Measurements from ENCODE around the gene CASP12. TPM values are rescaled to one million over a fixed set of nuclear protein-coding genes. Genes with fewer than 3 reads are reported as not detected.

The CASP12 gene
- total and polyA plus RNA-seq, 8 donors: 0.16 to 0.66 (median 0.23) TPM; not detected in 3

GRCh38 chr11:104879514-104880190 lies 18.6 kb downstream of the CASP12 start:
- H3K4me3 ChIP-seq: no peak overlapping the region
- H3K9me3 ChIP-seq: no peaks in the 10 kb centered on the region
- no peak for TF ChIP-seq CTCF (IDR thresholded peaks at IDR 0.05)
- 89 to 92% methylated on average over 5 of the region's 5 CpGs for WGBS, 2 donors
- H3K27ac ChIP-seq: no peak overlapping the region
- DNase-seq (peak in 1 of 6 donors; percentile 20), FAIRE-seq (no peak), ATAC-seq (no peak)
- H3K27me3 ChIP-seq: no peaks in the 10 kb centered on the region
- intact Hi-C loops (cut with DNase I): no loop called here
- H3K4me1 ChIP-seq: no peaks in the 10 kb centered on the region
- no peaks in the 10 kb centered on the region for H3K36me3 ChIP-seq

DNA sequence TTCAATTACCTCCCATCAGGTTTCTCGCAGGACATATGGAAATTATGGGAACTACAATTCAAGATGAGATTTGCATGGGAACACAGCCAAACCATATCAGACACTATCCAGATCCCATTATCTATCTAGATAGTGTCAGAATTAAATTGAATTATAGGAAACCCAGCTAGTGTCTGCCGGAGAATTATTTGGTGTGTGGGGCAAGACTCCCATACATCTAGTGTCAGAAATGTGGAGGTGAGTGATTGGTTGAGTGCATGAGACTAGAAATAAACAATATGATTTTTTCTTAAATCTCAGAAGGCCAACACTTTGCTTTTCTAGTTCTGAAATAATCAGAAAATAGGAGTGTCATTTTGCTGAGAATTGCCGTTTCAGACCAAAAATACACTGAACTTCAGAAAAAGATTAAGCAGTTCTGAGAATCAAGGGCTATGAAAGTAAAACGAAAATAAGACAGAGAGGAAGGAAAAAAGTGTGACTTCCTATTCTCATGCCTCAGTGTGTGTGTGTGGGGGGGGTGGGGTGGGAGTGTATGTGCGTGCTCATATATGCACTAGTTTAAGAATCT lies 21.3 kb downstream of the CASP12 start:
- H3K4me3 ChIP-seq: no peak overlapping the region
- no peaks in the 10 kb centered on the region for H3K36me3 ChIP-seq
- intact Hi-C loops (cut with DNase I): no loop called here
- FAIRE-seq (no peak), DNase-seq (no peak), ATAC-seq (no peak)
- H3K27me3 ChIP-seq: no peaks in the 10 kb centered on the region
- 68 to 71% methylated on average over 5 of the region's 5 CpGs for WGBS, 2 donors
- TF ChIP-seq CTCF (IDR thresholded peaks at IDR 0.05): no peak
- H3K9me3 ChIP-seq: no peaks in the 10 kb centered on the region
- no peaks in the 10 kb centered on the region for H3K4me1 ChIP-seq
- no peak overlapping the region for H3K27ac ChIP-seq

DNA sequence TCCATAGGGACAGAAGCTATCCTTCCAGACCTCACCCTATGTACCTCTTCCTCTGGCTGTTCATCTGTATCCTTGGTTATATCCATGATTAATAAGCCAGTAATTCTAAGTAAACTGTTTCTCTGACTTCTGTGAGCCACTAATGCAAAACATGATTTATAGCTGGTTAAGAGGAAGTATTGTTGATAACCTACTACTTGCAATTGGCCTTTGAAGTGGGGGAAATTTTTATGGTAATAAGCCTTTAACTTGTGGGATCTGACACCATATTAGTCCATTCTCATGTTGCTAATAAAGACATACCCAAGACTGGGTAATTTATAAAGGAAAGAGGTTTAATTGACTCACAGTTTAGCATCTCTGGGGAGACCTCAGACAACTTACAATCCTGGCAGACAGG lies 21.9 kb downstream of the CASP12 start:
- no peaks in the 10 kb centered on the region for H3K27me3 ChIP-seq
- no peak overlapping the region for H3K4me3 ChIP-seq
- no peaks in the 10 kb centered on the region for H3K4me1 ChIP-seq
- TF ChIP-seq CTCF (IDR thresholded peaks at IDR 0.05): no peak
- FAIRE-seq (no peak), ATAC-seq (no peak), DNase-seq (no peak)
- no peaks in the 10 kb centered on the region for H3K9me3 ChIP-seq
- no peaks in the 10 kb centered on the region for H3K36me3 ChIP-seq
- intact Hi-C loops (cut with DNase I): no loop called here
- no peak overlapping the region for H3K27ac ChIP-seq

DNA sequence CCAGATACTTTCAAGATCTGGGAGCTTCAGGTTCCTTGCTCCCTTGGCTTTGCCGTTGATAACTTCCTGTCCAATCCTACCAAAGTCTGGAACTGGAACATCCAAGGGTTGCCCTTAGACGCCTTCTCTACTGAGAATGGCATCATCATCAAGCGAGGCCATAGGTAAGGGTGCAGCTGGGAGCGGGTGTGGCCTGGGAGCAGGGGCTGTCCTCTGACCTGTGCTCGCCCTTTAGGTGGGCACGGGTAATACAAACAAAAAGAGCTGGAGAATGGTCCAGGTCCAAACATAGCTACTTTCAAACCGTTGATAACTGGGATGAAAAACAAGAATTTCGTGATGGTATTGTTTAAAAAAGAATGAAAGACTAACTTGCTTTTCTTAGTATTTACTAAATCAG lies 25.0 kb downstream of the CASP12 start:
- no peak overlapping the region for H3K4me3 ChIP-seq
- ATAC-seq: no peak
- H3K4me1 ChIP-seq: no peaks in the 10 kb centered on the region
- no peak for TF ChIP-seq CTCF (IDR thresholded peaks at IDR 0.05)
- WGBS, 2 donors: 66 to 74% methylated on average over 8 of the region's 8 CpGs
- no peak for DNase-seq
- H3K36me3 ChIP-seq: no peaks in the 10 kb centered on the region
- no peaks in the 10 kb centered on the region for H3K9me3 ChIP-seq
- H3K27me3 ChIP-seq: no peaks in the 10 kb centered on the region
- intact Hi-C loops (cut with DNase I): no loop called here
- H3K27ac ChIP-seq: no peak overlapping the region
- no peak for FAIRE-seq

GRCh38 chr11:104872393-104872792 lies 25.9 kb downstream of the CASP12 start:
- Histone ChIP-seq H3K4me1 (no peaks in the 10 kb centered on the region), H3K27ac (no peak overlapping the region), H3K9me3 (no peaks in the 10 kb centered on the region), H3K4me3 (no peak overlapping the region), H3K36me3 (no peaks in the 10 kb centered on the region), H3K27me3 (no peaks in the 10 kb centered on the region)
- DNase-seq (no peak), FAIRE-seq (no peak), ATAC-seq (no peak)
- intact Hi-C loops (cut with DNase I): no loop called here
- TF ChIP-seq CTCF (IDR thresholded peaks at IDR 0.05): no peak
- 55 to 56% methylated on average over 3 of the region's 3 CpGs for WGBS, 2 donors
